Memory B cell (primary cell): ENCODE results near the gene DRG2.

Source experiments
- ATAC-seq: fragments of 150-1000 bp; cut with Tn5 transposase; 2 replicates; pipeline ENCODE4 v1.10.0; 2021; ENCODE audit warnings: low read depth, mild to moderate bottlenecking, moderate library complexity
- DNase-seq, 2 donors: peaks; one replicate each; pipeline ENCODE4 v3.0.0; 2022; ENCODE audit warnings: low spot score in 2 of 2
- H3K27ac Mint-ChIP-seq: one replicate; pipeline ENCODE4 v1.8.0; 2022; ENCODE audit warnings: mild to moderate bottlenecking, moderate library complexity, mixed read lengths
- H3K27me3 Mint-ChIP-seq: one replicate; pipeline ENCODE4 v1.8.0; 2022; ENCODE audit warnings: mixed read lengths
- H3K36me3 Mint-ChIP-seq: one replicate; pipeline ENCODE4 v1.8.0; 2022; ENCODE audit warnings: mild to moderate bottlenecking, mixed read lengths
- H3K4me1 Mint-ChIP-seq: one replicate; pipeline ENCODE4 v1.8.0; 2022; ENCODE audit warnings: mixed read lengths
- H3K4me3 Mint-ChIP-seq: one replicate; pipeline ENCODE4 v1.8.0; 2022; ENCODE audit warnings: mild to moderate bottlenecking, moderate library complexity, mixed read lengths
- H3K9me3 Mint-ChIP-seq: one replicate; pipeline ENCODE4 v1.8.0; 2022; ENCODE audit warnings: mixed read lengths

The DRG2 gene

DNA sequence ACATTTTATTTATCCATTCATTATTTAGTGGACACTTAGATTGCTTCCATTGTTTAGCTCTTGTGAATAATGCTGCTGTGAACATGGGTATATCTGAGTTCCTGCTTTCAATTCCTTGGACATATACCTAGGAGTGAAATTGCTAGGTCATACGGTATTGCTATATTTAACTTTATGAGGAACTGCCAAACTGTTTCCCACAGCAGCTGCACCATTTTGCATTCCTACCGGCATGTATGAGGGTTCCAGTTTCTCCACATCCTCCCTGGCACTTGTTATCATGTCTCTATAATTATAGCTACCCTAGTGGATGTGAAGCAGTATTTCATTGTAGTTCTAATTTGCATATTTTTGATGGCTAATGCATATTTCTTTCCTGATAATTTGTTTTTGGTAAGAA lies 23.7 kb upstream of the DRG2 start:
- no peaks in the 10 kb centered on the region for H3K4me1 Mint-ChIP-seq

DNA sequence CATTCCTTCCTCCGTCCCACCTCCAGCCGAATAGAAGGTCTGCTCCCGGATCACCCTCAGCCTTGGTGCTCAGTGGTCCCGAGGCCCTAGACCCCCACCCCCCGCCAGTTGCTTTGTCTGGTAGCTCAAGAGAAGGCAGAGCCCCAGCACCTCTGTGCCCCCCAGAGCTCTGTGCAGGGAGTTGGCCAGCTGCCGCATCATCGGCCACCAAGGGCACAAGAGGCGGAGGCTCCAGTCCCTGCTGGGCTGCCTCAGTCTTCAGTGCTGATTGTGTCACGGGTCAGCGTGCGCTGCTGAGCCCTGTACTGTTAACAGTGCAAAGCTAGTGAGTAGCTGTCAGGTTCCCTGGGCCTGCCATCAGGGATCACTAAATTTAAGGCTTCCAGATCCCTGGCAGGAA lies 22.2 kb upstream of the DRG2 start:
- Mint-ChIP-seq H3K27ac (no peak overlapping the region), H3K4me3 (no peak overlapping the region), H3K27me3 (no peaks in the 10 kb centered on the region), H3K36me3 (peaks cover 24% of the 10 kb centered on the region), H3K9me3 (no peaks in the 10 kb centered on the region), H3K4me1 (no peaks in the 10 kb centered on the region)
- ATAC-seq (no peak), DNase-seq (no peak)

More for the DNA sequence above, 23.7 kb upstream of the DRG2 start:
- Mint-ChIP-seq H3K4me3 (no peak overlapping the region), H3K9me3 (no peaks in the 10 kb centered on the region), H3K27ac (peak overlapping the region; percentile 35), H3K36me3 (peaks cover 29% of the 10 kb centered on the region), H3K27me3 (no peaks in the 10 kb centered on the region)
- DNase-seq: no peak
- ATAC-seq: no peak

- H3K27ac Mint-ChIP-seq: no peak overlapping the region
- peaks cover 19% of the 10 kb centered on the region for H3K36me3 Mint-ChIP-seq
- no peaks in the 10 kb centered on the region for H3K27me3 Mint-ChIP-seq
- ATAC-seq (no peak), DNase-seq (no peak)
- H3K4me3 Mint-ChIP-seq: no peak overlapping the region
- no peaks in the 10 kb centered on the region for H3K4me1 Mint-ChIP-seq
- no peaks in the 10 kb centered on the region for H3K9me3 Mint-ChIP-seq
These were observed 20.9 kb upstream of the DRG2 start for GRCh38 chr17:18066866-18067265.

GRCh38 chr17:18069101-18069500 lies 18.6 kb upstream of the DRG2 start:
- H3K27ac Mint-ChIP-seq: no peak overlapping the region
- no peak overlapping the region for H3K4me3 Mint-ChIP-seq
- DNase-seq (no peak), ATAC-seq (no peak)
- no peaks in the 10 kb centered on the region for H3K4me1 Mint-ChIP-seq
- peaks cover 15% of the 10 kb centered on the region for H3K36me3 Mint-ChIP-seq
- no peaks in the 10 kb centered on the region for H3K27me3 Mint-ChIP-seq
- no peaks in the 10 kb centered on the region for H3K9me3 Mint-ChIP-seq

- H3K4me3 Mint-ChIP-seq: no peak overlapping the region
- DNase-seq: no peak
- no peaks in the 10 kb centered on the region for H3K9me3 Mint-ChIP-seq
- no peak overlapping the region for H3K27ac Mint-ChIP-seq
- H3K36me3 Mint-ChIP-seq: peaks cover 4% of the 10 kb centered on the region
- H3K27me3 Mint-ChIP-seq: peaks cover 7% of the 10 kb centered on the region
- H3K4me1 Mint-ChIP-seq: no peaks in the 10 kb centered on the region
- ATAC-seq: no peak
These were observed 16.8 kb upstream of the DRG2 start for GRCh38 chr17:18070861-18071340.

GRCh38 chr17:18071751-18072150 lies 16.0 kb upstream of the DRG2 start:
- no peak overlapping the region for H3K27ac Mint-ChIP-seq
- DNase-seq (no peak), ATAC-seq (no peak)
- H3K27me3 Mint-ChIP-seq: peaks cover 7% of the 10 kb centered on the region
- H3K4me1 Mint-ChIP-seq: no peaks in the 10 kb centered on the region
- H3K36me3 Mint-ChIP-seq: peaks cover 2% of the 10 kb centered on the region
- H3K9me3 Mint-ChIP-seq: no peaks in the 10 kb centered on the region
- H3K4me3 Mint-ChIP-seq: no peak overlapping the region

GRCh38 chr17:18074566-18075272 lies 13.0 kb upstream of the DRG2 start:
- H3K36me3 Mint-ChIP-seq: no peaks in the 10 kb centered on the region
- no peak overlapping the region for H3K27ac Mint-ChIP-seq
- no peaks in the 10 kb centered on the region for H3K9me3 Mint-ChIP-seq
- no peaks in the 10 kb centered on the region for H3K4me1 Mint-ChIP-seq
- ATAC-seq (no peak), DNase-seq (no peak)
- no peak overlapping the region for H3K4me3 Mint-ChIP-seq
- H3K27me3 Mint-ChIP-seq: peaks cover 12% of the 10 kb centered on the region

- Mint-ChIP-seq H3K4me3 (no peak overlapping the region), H3K27me3 (peaks cover 14% of the 10 kb centered on the region), H3K4me1 (no peaks in the 10 kb centered on the region), H3K36me3 (no peaks in the 10 kb centered on the region), H3K9me3 (no peaks in the 10 kb centered on the region), H3K27ac (no peak overlapping the region)
- ATAC-seq (no peak), DNase-seq (no peak)
These were observed 10.8 kb upstream of the DRG2 start for GRCh38 chr17:18076936-18077335.

GRCh38 chr17:18079543-18079942 lies 8.2 kb upstream of the DRG2 start:
- Mint-ChIP-seq H3K4me3 (no peak overlapping the region), H3K36me3 (no peaks in the 10 kb centered on the region), H3K9me3 (no peaks in the 10 kb centered on the region), H3K27ac (no peak overlapping the region), H3K27me3 (peaks cover 12% of the 10 kb centered on the region), H3K4me1 (no peaks in the 10 kb centered on the region)
- DNase-seq: no peak
- ATAC-seq: no peak

- H3K9me3 Mint-ChIP-seq: no peaks in the 10 kb centered on the region
- H3K4me3 Mint-ChIP-seq: no peak overlapping the region
- DNase-seq (no peak), ATAC-seq (no peak)
- H3K4me1 Mint-ChIP-seq: peaks cover 13% of the 10 kb centered on the region
- peaks cover 3% of the 10 kb centered on the region for H3K27me3 Mint-ChIP-seq
- H3K27ac Mint-ChIP-seq: no peak overlapping the region
- H3K36me3 Mint-ChIP-seq: peaks cover 2% of the 10 kb centered on the region
These were observed 3.5 kb upstream of the DRG2 start for GRCh38 chr17:18084256-18084655.

- H3K36me3 Mint-ChIP-seq: peaks cover 10% of the 10 kb centered on the region
- H3K4me1 Mint-ChIP-seq: peaks cover 23% of the 10 kb centered on the region
- DNase-seq: no peak
- ATAC-seq: no peak
- H3K27me3 Mint-ChIP-seq: no peaks in the 10 kb centered on the region
- peak overlapping the region; percentile 13 for H3K4me3 Mint-ChIP-seq
- no peaks in the 10 kb centered on the region for H3K9me3 Mint-ChIP-seq
- H3K27ac Mint-ChIP-seq: peak overlapping the region; percentile 64
These were observed 1.9 kb downstream of the DRG2 start for GRCh38 chr17:18089613-18090012.

DNA sequence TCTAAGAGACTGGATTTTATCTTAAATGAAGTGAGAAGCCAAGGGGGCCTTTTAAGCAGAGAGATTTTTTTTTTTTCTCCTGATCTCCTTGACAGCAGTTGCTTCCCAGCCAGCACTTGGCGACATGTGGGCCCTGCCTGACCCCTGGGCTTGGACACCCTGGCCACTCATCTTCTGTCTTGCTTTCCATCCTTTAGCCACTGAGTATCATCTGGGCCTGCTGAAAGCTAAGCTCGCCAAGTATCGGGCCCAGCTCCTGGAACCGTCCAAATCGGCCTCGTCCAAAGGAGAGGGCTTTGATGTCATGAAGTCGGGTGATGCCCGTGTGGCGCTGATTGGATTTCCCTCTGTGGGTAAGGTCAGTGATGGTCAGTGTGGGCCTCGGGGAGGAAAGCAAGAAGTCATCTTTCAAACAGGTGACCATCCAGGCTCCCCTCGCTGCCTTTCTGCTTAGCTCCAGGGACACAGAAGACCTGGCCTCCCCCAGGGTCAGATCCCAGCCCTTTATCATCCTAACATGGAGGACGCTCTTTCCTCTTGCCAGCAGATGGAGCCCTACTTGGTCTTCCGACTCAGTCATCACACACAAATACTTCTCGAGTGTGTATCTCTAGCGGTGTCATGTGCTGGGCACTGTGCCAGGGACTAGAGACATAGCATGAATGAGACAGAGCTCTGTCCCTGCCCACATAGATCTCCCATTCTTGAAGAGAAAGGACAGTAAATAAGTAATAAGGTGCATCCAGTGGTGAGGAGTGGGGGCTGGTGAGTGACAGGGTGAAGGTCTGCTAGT lies 6.1 kb downstream of the DRG2 start:
- no peak for DNase-seq
- Mint-ChIP-seq H3K27ac (no peak overlapping the region), H3K36me3 (peaks cover 17% of the 10 kb centered on the region), H3K9me3 (no peaks in the 10 kb centered on the region), H3K4me1 (peaks cover 15% of the 10 kb centered on the region), H3K27me3 (no peaks in the 10 kb centered on the region), H3K4me3 (no peak overlapping the region)
- no peak for ATAC-seq

GRCh38 chr17:18094409-18094807 lies 6.7 kb downstream of the DRG2 start:
- H3K4me1 Mint-ChIP-seq: peaks cover 11% of the 10 kb centered on the region
- H3K27me3 Mint-ChIP-seq: no peaks in the 10 kb centered on the region
- no peak overlapping the region for H3K4me3 Mint-ChIP-seq
- no peak for ATAC-seq
- no peaks in the 10 kb centered on the region for H3K9me3 Mint-ChIP-seq
- no peak overlapping the region for H3K27ac Mint-ChIP-seq
- no peak for DNase-seq
- H3K36me3 Mint-ChIP-seq: peaks cover 17% of the 10 kb centered on the region

GRCh38 chr17:18099516-18099915 lies 11.8 kb downstream of the DRG2 start:
- no peak overlapping the region for H3K4me3 Mint-ChIP-seq
- H3K4me1 Mint-ChIP-seq: peaks cover 16% of the 10 kb centered on the region
- no peaks in the 10 kb centered on the region for H3K9me3 Mint-ChIP-seq
- DNase-seq (no peak), ATAC-seq (no peak)
- no peaks in the 10 kb centered on the region for H3K27me3 Mint-ChIP-seq
- peaks cover 9% of the 10 kb centered on the region for H3K36me3 Mint-ChIP-seq
- H3K27ac Mint-ChIP-seq: no peak overlapping the region
